GM12865 (cell line): ENCODE measurements around the gene HOXB5.

ENCODE experiments used
- DNase-seq: peaks from one replicate; pipeline ENCODE4 v3.0.0; 2010; ENCODE audit warnings: low read depth
- H3K4me3 ChIP-seq: 2 replicates; pipeline ENCODE4 v1.5.1; 2011; ENCODE audit warnings: mild to moderate bottlenecking, low read depth, low read length, control low read depth
- CTCF ChIP-seq: IDR thresholded peaks from 2 replicates; pipeline ENCODE4 v1.5.1; 2011; ENCODE audit warnings: low read length, control low read depth, low read depth, inconsistent platforms; ENCODE audit not compliant: insufficient read depth; ENCODE audit errors: missing control alignments

Gene HOXB5

GRCh38 chr17:48567209-48567608 is 26.4 kb downstream of the HOXB5 start:
- DNase-seq = no peak
- TF ChIP-seq CTCF = no peak
- H3K4me3 ChIP-seq = no peak overlapping the region

- no peak overlapping the region for H3K4me3 ChIP-seq
- DNase-seq = no peak
- no peak for TF ChIP-seq CTCF
Observed at GRCh38 chr17:48566717-48567116, 26.9 kb downstream of the HOXB5 start.

GRCh38 chr17:48565925-48566710 is 27.5 kb downstream of the HOXB5 start:
- DNase-seq = no peak
- no peak for TF ChIP-seq CTCF
- H3K4me3 ChIP-seq = no peak overlapping the region

GRCh38 chr17:48565022-48565554 is 28.5 kb downstream of the HOXB5 start:
- TF ChIP-seq CTCF = no peak
- no peak overlapping the region for H3K4me3 ChIP-seq
- no peak for DNase-seq

GRCh38 chr17:48564188-48565021 is 29.2 kb downstream of the HOXB5 start:
- DNase-seq = no peak
- H3K4me3 ChIP-seq = no peak overlapping the region

GRCh38 chr17:48563867-48564187 is 29.8 kb downstream of the HOXB5 start:
- TF ChIP-seq CTCF = no peak
- DNase-seq = no peak
- H3K4me3 ChIP-seq = no peak overlapping the region

More at GRCh38 chr17:48564188-48565021, 29.2 kb downstream of the HOXB5 start:
- TF ChIP-seq CTCF = no peak
